ENCODE data around the gene JMJD8.

JMJD8 gene, protein sequence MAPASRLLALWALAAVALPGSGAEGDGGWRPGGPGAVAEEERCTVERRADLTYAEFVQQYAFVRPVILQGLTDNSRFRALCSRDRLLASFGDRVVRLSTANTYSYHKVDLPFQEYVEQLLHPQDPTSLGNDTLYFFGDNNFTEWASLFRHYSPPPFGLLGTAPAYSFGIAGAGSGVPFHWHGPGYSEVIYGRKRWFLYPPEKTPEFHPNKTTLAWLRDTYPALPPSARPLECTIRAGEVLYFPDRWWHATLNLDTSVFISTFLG

DNA sequence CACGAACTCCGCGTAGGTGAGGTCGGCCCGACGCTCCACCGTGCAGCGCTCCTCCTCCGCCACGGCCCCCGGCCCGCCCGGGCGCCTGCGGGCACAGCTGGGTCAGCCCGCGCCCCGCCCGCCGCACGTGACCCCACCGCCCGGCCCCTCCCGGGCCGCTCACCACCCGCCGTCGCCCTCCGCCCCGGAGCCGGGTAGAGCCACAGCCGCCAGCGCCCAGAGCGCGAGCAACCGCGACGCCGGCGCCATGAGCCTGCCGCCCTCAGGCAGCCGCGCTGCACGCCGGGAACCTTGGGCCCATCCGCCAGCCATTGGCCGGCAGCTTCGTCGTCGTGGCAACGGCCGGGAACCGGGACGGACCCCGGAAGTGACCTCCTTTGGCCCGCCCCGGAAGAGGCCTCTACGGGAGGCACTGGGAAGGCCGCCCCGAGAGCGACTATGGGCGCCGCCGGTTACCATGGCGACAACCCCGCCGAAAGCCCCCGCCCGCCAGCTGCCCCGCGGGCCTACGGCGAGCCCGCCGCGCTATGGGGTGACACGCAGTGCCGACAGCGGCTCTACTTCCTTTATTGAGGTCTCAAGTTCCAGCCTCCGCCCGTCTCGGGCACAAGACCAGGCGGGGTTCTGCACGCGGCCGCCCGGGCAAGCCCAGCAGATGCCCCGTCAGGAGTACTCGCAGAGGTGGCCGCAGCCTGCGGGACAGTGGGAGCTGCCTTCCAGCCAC is at the start of gene JMJD8:
JMJD8 (minus strand) TSS at position 264 of the 724 bp plus-strand sequence; CDS start at position 249, 15 bp downstream.
- peak; percentile 88 to 91 for DNase-seq (ENCODE audit: low read depth in 2 of 2, low spot score in 1 of 2)

DNA sequence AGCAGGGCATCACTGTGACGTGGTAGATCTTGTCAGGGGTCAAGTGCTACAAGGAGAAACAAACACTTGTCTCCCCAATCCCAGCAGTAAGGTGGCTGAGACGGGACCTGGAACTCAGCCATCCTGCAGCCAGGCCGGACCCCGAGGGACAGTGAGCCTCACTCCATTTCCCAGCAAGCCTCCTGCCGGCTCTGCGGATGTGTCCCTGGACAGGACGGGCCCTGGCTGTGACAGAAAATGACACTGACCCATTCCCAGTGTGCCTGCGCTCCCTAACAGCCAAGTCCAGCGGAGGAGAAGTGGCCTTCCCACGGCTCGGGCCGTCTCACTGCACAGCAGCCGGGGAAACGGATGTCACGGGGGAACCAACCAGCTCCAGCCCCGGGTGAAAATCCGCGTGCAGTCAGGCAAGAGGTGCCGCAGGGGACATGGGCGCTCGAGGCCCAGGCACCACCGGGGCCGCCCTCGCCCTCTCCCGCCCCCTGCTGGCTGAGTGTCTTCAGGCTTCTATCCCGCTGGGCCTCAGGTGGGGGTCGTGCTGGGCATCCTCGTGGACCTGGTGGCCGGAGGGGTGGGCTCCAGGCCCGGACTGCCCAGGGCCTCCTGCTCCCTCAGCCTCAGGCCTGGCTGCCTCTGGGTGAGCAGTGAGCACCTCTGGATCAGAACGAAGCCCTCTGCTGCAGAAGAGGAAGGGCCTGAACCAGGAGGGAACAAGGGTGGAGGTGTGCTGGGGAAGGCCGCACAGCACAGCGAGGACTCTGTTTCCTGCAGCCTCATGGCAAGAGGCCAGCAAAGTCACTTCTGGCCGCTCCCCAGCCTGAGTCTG is 49.5 kb upstream of the JMJD8 start:
- DNase-seq (ENCODE audit: low read depth in 2 of 2, low spot score in 1 of 2), result no peak

DNA sequence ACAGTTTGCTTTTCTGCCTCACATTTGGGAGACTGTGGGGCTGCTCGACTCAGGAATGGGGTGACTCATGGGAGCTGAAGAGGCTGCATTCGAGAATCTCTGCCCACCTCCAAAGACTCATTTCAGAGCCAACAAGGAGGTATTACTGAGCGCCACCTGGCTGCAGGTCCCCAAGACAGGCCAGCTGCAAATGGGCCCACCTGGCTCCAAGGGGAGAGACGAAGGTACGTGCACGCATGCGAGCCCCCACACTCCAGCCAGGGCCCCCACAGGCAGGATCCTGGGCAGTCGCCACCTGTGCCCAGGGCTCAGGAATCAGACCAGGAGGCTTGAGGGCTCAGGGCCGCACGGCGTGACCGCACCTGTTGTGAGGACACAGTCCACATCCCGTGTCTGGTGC is 48.8 kb upstream of the JMJD8 start:
- DNase-seq (ENCODE audit: low read depth in 2 of 2, low spot score in 1 of 2), result no peak

DNA sequence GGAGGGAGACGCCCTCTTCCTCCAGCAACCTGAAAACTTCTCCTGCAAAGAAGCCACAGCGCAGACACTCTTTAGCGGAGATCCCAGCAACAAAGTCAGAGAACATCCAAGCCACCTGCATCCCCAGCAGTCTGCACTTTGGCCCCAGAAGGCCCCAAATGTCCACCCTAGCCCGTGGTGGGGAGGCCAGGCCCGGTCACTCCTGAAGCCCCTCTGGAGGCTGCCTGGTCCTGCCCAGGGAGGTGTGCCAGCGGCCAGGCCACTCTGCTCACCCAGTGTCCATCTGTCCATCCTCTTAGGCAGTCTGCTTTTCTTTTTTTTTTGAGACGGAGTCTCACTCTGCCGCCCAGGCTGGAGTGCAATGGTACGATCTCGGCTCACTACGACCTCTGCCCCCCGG is 48.2 kb upstream of the JMJD8 start:
- DNase-seq (ENCODE audit: low read depth in 2 of 2, low spot score in 1 of 2), result no peak

DNA sequence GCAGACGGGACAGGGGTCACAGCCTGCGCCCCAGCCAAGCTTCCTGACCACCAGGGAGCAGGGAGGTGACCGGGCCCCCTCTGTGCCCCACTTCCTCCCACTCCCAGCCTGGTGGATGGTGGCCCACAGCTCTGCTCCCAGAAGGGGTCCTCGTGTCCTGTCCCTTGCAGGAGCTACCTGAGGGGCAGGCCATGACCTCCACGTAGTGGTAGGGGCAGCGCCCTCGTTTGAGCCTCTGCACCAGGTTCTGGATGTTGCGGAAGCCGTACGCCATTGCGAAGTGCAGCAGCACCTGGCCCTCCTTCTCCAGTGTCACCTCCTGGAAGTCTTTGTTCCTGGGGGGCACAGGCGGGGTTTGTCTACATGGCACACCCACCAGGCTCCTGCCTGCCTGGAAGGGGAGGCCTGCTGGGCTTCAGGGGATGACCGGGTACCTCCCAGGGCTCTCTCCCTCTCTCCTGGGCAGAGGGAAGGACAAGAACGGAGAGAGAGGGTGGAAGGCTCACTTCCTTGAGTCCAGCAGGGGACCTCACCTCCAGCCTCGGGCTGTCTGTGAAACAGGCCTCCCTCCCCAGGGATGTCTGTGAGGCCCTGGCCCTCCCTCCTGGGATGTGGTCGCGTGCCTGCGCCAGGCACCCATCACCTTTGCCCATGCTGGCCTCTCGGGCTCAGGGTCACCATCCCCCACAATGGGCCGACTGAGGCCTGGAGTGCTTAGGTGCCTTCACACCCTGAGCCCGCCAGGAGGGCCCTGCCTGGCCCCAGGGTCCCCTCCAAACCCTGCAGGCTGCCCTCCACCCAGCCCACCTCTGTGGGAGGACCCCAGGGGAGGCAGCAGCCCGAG is 46.8 kb upstream of the JMJD8 start:
- no peak for DNase-seq (ENCODE audit: low read depth in 2 of 2, low spot score in 1 of 2)

DNA sequence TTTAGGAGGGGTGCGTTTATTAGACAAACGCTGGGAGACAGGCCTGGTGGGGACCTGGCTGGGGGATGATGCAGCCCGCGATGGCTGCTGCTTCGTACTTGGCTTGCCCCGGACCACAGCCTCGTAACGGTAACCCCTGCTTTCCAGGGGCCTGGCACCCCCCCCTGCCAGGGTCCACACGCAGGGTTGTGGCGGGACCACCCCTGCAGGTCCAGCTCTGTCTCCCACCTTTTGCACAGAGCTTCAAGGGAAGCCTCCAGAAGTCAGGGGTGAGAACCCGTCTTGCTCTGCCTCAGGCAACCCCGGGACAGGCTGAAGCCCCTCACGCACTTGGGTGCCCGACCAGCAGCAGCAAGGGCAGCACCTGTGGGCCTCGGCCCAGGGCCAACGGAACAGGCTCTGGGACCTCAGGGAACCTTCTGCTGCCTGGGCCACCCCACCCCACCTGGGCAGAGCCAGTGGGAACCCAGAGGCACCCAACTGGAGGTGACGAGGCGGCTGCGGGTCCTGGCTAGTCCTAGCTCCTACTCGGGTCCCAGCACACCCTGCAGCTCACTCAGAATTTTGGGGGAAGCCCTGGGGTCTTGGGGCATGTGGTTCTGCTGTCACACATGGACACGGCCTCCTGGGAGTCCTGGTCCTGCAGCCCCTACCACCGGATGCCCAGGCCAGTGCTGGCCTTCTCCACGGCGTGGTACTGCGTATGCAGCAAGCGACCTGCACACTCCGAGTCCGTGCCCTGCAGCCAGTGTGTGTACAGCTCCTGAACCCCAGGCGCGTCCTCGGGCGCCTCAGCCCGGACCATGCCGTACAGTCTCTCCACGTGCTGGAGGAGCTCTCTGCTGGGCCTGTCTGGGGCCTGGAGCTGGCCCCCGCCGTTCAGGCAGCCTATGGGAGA is 45.9 kb upstream of the JMJD8 start:
- no peak for DNase-seq (ENCODE audit: low read depth in 2 of 2, low spot score in 1 of 2)

DNA sequence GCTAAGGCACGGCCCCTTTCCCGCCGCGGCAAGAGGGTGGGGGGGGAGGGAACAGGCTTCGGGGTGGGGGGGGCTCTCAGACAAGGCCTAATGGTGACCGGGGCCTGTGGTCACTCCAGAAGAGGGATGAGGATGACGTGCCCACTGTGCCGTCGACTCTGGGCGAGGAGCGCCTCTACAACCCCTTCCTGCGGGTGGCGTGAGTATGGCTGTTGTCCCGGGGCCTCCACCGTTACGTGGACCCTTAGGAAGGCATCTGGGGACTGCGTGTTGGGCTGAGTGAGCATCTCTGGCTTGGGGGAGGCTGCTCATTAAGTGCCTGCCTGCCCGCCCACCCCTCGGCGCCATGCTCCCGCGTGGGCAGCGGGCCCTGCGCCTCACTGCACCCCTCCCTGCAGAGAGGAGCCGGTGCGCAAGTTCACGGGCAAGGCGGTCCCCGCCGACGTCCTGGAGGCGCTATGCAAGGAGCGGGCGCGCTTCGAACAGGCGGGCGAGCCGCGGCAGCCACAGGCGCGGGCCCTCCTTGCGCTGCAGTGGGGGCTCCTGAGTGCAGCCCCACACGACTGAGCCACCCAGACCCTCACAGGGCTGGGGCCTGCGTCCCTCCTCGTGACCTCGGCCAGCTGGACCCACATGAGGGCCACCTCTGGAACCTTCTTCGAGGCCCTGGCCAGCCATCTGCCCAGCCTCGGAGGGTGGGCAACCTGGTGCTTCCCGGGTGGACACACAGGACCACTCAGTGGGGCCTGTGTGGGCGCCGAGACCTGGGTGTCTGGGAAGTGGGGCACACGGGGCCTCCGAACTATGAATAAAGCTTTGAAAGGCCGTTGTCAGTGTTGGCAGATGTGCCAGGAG is 45.0 kb upstream of the JMJD8 start:
- no peak for DNase-seq (ENCODE audit: low read depth in 2 of 2, low spot score in 1 of 2)

DNA sequence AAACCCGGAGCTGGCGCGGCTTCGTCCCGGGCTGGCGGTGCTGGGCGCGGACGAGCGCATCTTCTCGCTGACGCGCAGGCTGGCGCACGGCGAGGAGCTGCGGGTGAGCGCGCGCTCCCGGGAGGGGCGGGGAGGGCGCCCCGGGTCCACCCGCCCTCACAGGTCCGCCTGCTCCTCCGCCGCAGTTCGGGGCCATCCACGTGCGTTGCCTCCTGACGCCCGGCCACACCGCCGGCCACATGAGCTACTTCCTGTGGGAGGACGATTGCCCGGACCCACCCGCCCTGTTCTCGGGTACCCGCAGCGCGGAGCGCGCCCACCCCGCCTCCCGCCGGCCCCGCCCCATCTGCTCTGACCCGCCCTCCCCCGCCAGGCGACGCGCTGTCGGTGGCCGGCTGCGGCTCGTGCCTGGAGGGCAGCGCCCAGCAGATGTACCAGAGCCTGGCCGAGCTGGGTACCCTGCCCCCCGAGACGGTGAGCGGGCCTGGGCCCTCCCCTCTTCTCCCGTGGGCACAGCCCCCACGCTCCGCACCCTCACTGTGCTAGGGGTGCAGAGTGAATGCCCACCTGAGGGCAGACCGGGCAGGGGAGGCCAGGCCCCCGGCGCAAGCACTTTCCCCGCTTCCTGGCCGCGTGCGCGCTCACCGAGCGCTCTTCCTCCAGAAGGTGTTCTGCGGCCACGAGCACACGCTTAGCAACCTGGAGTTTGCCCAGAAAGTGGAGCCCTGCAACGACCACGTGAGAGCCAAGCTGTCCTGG is 44.2 kb upstream of the JMJD8 start:
- peak; percentile 29 to 33 for DNase-seq (ENCODE audit: low read depth in 2 of 2, low spot score in 1 of 2)

DNA sequence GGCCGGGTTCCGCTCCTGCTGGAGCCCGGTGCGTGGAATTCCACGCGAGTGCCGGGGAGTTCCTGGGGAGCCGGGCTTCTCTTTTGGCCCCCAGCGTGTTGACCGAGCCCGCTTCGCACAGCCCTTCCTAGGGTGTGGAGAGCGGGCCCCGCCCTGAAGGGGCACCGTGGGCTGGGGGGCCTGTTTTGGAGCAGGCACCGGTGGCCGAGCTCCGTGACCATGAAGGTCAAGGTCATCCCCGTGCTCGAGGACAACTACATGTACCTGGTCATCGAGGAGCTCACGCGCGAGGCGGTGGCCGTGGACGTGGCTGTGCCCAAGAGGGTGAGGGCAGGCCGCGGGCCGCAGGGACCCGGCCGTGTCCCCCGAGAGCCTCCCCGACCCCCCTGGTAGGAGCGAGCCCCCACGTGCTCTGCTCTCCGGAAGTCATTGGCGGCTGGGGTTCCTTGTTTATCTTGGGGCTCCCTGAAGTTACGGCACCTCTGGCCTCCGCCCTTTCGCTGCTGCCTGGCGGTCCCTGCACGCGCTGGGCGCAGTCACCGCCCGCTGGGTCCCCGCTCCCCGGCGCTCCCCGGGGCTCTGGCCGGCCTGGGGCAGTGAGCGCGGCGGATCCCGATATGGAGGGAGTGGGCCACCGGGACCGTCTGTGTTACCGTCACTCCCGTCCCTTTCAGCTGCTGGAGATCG is 43.3 kb upstream of the JMJD8 start:
- no peak for DNase-seq (ENCODE audit: low read depth in 2 of 2, low spot score in 1 of 2)

DNA sequence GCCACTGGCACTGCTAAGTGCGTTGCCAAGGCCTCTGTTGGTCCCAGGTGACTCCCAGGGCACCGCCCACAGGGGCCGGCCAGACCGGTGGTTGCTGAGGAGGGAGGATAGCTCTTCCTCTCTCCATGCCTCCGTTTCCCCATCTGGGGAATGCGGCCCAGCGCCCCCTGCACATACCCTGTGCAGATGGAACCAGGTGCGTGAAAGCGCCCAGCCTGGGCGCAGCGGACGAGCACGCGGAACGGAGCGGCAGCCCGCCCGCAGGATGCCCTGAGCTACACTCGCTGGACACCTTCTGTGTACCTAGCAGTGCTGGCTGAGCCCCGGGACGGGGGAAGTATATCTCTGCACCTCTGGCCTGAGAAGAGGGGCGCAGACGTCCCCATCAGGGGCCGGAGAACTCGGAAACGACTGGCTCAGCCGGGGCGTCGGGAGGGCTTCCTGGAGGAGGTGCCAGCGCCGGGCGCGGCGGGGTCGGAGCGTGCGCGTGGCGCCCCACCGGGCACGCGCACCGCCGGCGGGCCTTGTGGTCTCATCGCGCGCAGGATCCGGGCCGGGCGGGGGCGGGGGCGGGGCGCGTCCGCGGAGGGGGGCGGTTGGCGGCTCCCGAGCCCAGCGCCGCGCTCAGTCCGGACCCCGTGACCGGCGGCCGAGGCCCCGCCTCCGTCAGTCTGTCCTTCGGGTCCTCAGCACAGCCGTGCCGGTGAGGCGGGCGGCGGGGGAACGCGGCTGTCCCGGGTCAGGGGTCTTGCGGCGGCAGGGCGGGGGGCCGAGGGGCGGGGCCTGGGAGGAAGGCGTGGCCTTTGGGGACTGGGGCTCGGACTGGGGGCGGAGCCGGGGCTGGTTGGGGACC is 42.5 kb upstream of the JMJD8 start, which contains the start of the genes CCDC78 and HAGHL:
CCDC78 (minus strand) TSS at position 6 of the 853 bp plus-strand sequence. CDS start 76 bp downstream, outside the sequence.
HAGHL (plus strand) TSS at position 669 of the 853 bp plus-strand sequence. CDS start 404 bp downstream, outside the sequence.
- DNase-seq (ENCODE audit: low read depth in 2 of 2, low spot score in 1 of 2), result peak; percentile 28 to 38

DNA sequence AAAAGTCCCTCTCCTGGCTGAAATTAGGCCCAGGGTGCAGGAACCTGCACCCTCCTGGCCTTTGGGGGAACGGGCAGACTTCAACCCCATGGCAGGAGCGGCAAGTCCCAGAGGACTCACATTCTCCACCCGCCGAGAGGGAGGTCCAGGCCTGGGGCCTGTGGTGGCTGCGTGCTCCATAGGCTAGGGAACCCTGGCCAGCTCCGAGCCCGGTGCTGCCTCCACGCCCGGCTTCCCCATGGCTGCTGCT is 42.0 kb upstream of the JMJD8 start:
- DNase-seq (ENCODE audit: low read depth in 2 of 2, low spot score in 1 of 2), result no peak

DNA sequence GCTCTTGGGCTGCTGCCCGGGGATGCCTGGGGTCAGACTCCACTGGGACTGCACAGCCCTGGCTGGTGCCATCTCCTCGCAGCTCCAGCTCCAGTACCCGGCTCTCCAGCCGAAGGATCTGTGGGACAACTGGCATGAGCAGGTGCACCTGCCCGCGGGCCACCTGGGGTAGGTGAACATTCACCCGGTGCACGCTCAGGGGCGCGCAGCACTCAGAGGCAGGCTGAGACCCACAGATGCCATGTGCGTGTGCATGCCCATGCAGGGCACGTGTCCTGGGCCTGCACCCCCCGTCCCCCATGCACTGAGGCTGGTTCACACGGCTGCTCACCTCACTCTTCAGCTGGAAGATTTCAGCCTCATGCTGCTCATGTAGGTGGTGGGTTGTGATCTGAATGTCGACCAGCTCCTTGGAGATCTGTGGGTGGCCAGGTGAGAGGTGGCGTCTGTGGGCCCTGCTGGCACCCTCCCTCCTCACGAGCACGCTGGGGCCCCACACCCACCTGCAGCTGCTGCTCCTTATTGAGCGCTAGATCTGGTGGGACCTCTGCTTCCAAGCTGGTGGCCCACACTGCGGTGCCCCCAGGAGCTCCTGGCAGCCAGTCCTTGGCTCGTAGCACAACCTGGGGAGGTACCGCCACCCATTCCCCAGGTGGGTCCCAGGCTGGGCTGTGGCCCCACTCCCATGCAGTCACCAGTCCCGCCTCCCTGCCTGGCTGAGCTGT is 41.5 kb upstream of the JMJD8 start:
- no peak for DNase-seq (ENCODE audit: low read depth in 2 of 2, low spot score in 1 of 2)

DNA sequence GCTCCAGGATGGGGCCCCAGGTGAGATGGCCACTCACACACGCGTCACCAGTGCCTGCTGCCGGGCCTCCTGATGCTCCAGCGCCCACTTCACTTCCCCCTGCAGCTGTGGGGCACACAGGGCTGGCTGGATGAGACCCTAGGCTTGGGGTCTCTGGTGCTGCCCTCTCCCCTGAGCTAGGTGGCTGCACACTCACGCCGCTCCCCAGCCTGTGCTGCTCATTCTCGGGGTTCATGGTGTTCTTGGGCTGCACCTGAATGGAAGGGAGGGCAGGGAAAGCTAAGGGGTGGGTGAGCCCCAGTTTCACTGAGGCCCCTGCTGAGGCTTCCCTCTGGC is 40.9 kb upstream of the JMJD8 start:
- DNase-seq (ENCODE audit: low read depth in 2 of 2, low spot score in 1 of 2), result no peak

DNA sequence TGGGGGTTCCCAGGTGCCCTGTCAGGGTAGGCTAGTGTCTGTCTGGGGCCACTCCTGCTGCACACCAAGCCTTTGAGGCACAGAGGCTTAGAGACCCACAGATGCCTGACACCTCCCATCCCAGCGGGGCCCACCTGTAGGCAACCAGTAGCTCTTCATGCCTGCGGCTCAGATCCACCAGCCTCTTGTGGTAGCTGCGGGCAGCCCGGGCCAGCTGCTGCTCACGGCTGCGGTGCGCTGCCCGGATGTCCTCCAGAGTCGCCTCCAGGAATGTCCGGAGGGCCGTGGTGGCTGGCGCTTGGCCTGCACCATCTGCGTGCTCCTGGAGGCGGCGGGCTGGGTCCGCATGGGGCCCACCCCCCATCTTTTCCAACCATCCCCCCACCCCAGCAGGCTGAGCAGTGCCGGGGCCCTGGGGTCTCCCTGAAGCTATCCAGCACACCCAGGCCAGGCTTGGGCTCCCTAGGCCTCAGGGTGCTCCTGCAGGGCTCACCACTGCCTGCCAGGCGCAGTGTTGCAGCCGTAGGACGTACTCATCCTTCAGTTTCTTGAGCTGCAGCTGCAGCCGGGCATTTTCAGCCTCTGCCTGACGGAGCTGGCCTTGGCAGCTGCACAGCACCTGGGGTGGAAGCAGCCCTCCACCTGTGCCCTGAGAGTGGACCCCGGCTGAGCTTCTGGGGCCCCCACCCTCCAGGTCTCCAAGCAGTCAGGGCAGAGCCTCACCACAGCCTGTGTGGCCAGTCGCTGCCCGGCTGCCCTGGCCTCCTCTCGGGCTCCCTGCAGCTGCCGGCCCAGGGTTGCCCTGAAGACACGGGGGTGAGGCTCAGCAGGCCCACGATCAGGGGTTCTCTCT is 40.3 kb upstream of the JMJD8 start:
- DNase-seq (ENCODE audit: low read depth in 2 of 2, low spot score in 1 of 2), result no peak

DNA sequence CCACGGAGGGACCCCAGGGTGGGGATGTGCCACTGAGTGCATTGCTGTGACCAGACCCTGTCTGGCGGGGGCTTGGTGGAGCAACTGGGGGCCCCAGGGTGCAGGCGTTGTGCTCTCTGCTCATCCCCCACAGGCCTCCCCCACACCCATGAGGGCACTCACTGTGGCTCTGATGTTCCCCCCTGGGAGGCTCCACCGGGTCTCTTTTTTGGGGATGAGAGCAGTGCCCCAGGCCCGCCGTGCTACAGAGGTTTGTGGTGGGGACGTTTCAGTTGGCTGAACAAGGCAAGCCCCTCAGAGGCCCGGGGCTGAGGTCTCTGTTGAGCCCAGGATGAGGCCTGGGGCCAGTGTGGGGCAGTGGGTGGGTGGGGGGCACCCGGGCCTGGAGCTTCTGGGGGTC is 39.6 kb upstream of the JMJD8 start:
- no peak for DNase-seq (ENCODE audit: low read depth in 2 of 2, low spot score in 1 of 2)

Measured in stimulated activated CD8-positive, alpha-beta memory T cell treated with anti-CD3 and anti-CD28 coated beads, Interleukin-4, amount 100 ng/mL, for 1 hour (primary cell).